Chondrocyte (in vitro differentiated cells): ENCODE results near the gene CCDC179. TPM values are rescaled to one million over a fixed set of nuclear protein-coding genes. Genes with fewer than 3 reads are reported as not detected.

Experiments
- DNase-seq: peaks from one replicate; pipeline ENCODE4 v3.0.0; 2021; ENCODE audit warnings: mixed read lengths, low spot score
- H3K27ac Mint-ChIP-seq: one replicate; pipeline ENCODE4 v1.8.0; 2021; ENCODE audit warnings: mild to moderate bottlenecking, moderate library complexity, mixed read lengths; ENCODE audit not compliant: unreplicated experiment
- H3K27me3 Mint-ChIP-seq: 2 replicates; pipeline ENCODE4 v1.8.0; 2021; ENCODE audit warnings: low read depth, mixed read lengths
- H3K36me3 Mint-ChIP-seq: 2 replicates; pipeline ENCODE4 v1.8.0; 2021; ENCODE audit warnings: low read depth, mixed read lengths
- H3K4me1 Mint-ChIP-seq: 2 replicates; pipeline ENCODE4 v1.8.0; 2021; ENCODE audit warnings: low read depth, mild to moderate bottlenecking, mixed read lengths
- H3K4me3 Mint-ChIP-seq: one replicate; pipeline ENCODE4 v1.8.0; 2021; ENCODE audit warnings: mild to moderate bottlenecking, moderate library complexity, mixed read lengths; ENCODE audit not compliant: unreplicated experiment
- H3K9me3 Mint-ChIP-seq: 2 replicates; pipeline ENCODE4 v1.8.0; 2021; ENCODE audit warnings: low read depth, mixed read lengths
- total RNA-seq: library from RNA; stranded (reverse); gene quantifications from 3 replicates; pipeline ENCODE4 v1.2.1, GENCODE V29; 2021
- TF ChIP-seq, protein P1 (sequence below): fragments of 200-600 bp; sonication (generic); IDR thresholded peaks from 2 replicates; pipeline ENCODE4 v1.5.0; 2021; ENCODE audit warnings: antibody characterized with exemption, mild to moderate bottlenecking, moderate library complexity

CCDC179 gene
- total RNA-seq, 1 donor from 2014 or later, result not detected

- peaks cover 49% of the 10 kb centered on the region for H3K4me1 Mint-ChIP-seq
- TF ChIP-seq, protein P1, sequence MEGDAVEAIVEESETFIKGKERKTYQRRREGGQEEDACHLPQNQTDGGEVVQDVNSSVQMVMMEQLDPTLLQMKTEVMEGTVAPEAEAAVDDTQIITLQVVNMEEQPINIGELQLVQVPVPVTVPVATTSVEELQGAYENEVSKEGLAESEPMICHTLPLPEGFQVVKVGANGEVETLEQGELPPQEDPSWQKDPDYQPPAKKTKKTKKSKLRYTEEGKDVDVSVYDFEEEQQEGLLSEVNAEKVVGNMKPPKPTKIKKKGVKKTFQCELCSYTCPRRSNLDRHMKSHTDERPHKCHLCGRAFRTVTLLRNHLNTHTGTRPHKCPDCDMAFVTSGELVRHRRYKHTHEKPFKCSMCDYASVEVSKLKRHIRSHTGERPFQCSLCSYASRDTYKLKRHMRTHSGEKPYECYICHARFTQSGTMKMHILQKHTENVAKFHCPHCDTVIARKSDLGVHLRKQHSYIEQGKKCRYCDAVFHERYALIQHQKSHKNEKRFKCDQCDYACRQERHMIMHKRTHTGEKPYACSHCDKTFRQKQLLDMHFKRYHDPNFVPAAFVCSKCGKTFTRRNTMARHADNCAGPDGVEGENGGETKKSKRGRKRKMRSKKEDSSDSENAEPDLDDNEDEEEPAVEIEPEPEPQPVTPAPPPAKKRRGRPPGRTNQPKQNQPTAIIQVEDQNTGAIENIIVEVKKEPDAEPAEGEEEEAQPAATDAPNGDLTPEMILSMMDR, result peak; percentile 99
- no peak overlapping the region for H3K4me3 Mint-ChIP-seq
- no peaks in the 10 kb centered on the region for H3K36me3 Mint-ChIP-seq
- H3K9me3 Mint-ChIP-seq, result no peaks in the 10 kb centered on the region
- H3K27me3 Mint-ChIP-seq, result peaks cover 3% of the 10 kb centered on the region
- no peak overlapping the region for H3K27ac Mint-ChIP-seq
- DNase-seq, result no peak
These were observed 15.7 kb upstream of the CCDC179 start for GRCh38 chr11:22875869-22876473.

DNA sequence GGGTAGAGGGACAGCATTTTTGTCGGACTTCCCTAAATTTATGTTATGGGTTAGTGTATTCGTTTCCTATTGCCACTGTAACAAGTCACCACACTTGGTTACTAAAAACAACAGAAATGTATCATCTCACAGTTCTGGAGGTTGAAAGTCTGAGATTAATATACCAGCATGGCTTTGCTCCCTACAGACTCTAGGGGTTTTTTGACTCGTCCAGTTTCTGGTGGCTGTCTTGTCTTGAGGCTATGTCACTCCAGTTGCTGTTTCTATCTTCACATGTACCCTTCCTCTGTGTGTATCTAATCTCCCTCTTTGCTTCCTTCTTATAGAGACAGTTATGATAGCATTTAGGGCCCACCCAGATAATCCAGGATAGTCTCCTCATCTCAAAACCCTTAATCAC is 9.1 kb upstream of the CCDC179 start:
- no peak for DNase-seq

DNA sequence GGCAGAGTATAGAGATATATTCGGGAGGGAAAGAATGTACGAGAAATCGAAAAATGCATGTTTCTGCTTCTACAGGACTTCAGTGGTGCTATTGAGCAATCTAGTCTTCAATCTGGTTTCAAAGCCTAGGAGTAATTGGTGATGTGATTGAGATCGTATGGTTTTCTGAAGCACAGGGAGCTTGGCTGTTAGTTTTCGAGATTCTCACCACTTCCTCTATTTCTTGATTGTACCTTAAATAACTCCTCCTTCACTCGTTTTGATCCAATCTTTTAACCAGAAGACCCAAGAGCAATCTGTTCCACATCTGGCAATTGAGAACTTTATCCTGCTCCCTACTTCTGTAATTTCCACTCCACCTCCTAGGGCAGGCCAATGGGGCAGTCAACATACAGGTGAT is 518 bp downstream of the CCDC179 start:
- peaks cover 5% of the 10 kb centered on the region for H3K9me3 Mint-ChIP-seq

More for the DNA sequence above, 9.1 kb upstream of the CCDC179 start:
- Mint-ChIP-seq H3K27me3 (peaks cover 7% of the 10 kb centered on the region), H3K27ac (no peak overlapping the region), H3K9me3 (no peaks in the 10 kb centered on the region), H3K36me3 (no peaks in the 10 kb centered on the region), H3K4me1 (peaks cover 4% of the 10 kb centered on the region), H3K4me3 (no peak overlapping the region)
- TF ChIP-seq, protein P1, result no peak

DNA sequence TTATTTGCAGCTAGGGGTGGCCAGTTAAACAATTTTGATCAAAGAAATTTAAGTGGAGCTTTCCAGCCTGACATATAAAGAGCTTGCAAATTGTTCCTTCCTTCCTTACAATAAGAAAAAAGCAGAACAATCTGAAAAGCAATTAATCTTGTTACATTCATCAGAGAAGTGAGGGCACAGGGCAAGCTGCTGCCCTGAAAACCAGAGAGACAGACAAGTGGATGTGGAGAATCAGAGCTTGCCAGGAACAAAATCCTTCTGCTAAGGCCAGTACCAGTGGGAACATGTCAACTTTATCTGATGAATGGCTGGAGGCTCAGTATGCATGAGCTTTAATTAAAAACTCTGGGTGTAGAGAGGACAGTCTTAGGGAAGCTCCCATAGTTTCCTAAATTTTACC is 8.8 kb downstream of the CCDC179 start:
- no peak for DNase-seq
- no peak overlapping the region for H3K27ac Mint-ChIP-seq
- TF ChIP-seq, protein P1, result no peak
- no peaks in the 10 kb centered on the region for H3K36me3 Mint-ChIP-seq
- H3K4me1 Mint-ChIP-seq, result no peaks in the 10 kb centered on the region
- H3K9me3 Mint-ChIP-seq, result peaks cover 7% of the 10 kb centered on the region
- peaks cover 11% of the 10 kb centered on the region for H3K27me3 Mint-ChIP-seq
- no peak overlapping the region for H3K4me3 Mint-ChIP-seq

More for the DNA sequence above, 518 bp downstream of the CCDC179 start:
- no peak overlapping the region for H3K27ac Mint-ChIP-seq
- peaks cover 5% of the 10 kb centered on the region for H3K27me3 Mint-ChIP-seq
- no peaks in the 10 kb centered on the region for H3K36me3 Mint-ChIP-seq
- DNase-seq, result no peak
- TF ChIP-seq, protein P1, result no peak
- no peak overlapping the region for H3K4me3 Mint-ChIP-seq
- H3K4me1 Mint-ChIP-seq, result no peaks in the 10 kb centered on the region

DNA sequence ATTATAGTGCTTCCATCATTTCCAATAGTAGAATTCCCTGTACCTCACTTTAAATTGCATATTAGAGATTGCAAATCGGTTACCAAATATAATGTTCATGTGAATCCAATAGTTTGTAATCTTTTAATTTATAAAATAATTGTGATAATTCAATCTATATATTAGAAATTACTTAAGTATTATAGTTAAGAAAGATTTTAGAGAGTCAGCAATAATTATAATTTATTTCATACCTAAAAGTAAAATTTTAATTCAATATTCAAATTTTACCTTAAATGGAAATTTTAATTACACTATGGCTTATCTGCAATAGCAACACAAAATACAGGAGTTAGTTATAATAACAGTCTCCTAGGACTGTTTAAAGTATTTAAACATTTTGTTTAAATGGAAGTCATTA is 13.5 kb downstream of the CCDC179 start:
- no peak for DNase-seq
- Mint-ChIP-seq H3K9me3 (no peaks in the 10 kb centered on the region), H3K36me3 (no peaks in the 10 kb centered on the region), H3K27ac (no peak overlapping the region), H3K4me1 (no peaks in the 10 kb centered on the region), H3K4me3 (no peak overlapping the region), H3K27me3 (no peaks in the 10 kb centered on the region)
- TF ChIP-seq, protein P1, result no peak
